ENCODE data around the gene DELE1.

DELE1 gene, protein sequence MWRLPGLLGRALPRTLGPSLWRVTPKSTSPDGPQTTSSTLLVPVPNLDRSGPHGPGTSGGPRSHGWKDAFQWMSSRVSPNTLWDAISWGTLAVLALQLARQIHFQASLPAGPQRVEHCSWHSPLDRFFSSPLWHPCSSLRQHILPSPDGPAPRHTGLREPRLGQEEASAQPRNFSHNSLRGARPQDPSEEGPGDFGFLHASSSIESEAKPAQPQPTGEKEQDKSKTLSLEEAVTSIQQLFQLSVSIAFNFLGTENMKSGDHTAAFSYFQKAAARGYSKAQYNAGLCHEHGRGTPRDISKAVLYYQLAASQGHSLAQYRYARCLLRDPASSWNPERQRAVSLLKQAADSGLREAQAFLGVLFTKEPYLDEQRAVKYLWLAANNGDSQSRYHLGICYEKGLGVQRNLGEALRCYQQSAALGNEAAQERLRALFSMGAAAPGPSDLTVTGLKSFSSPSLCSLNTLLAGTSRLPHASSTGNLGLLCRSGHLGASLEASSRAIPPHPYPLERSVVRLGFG

GRCh38 chr5:141923448-141924313 is at the start of gene DELE1:
TSS of gene DELE1 (plus strand) at chr5:141923871. CDS start at chr5:141923942, 71 bp downstream.
- peak; percentile 77 to 98 (median 92) for DNase-seq

DNA sequence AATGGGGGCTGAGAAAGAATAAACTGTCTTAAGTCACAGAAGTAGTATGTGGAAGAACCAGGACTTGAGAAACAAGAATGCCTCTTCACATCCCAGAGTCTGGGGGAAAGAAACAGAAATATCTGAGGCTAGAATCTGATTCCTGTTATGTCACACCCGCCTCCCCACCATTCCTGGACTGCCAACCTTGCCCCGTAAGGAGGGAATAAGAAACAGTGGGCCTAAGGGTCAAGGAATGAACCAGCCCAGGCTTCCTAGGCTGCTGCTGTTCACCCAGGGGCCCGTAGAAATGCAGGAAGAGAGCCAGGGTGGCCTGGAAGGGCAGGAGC is 49.8 kb upstream of the DELE1 start:
- no peak for DNase-seq

GRCh38 chr5:141874262-141874964 is 49.3 kb upstream of the DELE1 start:
- DNase-seq: no peak

DNA sequence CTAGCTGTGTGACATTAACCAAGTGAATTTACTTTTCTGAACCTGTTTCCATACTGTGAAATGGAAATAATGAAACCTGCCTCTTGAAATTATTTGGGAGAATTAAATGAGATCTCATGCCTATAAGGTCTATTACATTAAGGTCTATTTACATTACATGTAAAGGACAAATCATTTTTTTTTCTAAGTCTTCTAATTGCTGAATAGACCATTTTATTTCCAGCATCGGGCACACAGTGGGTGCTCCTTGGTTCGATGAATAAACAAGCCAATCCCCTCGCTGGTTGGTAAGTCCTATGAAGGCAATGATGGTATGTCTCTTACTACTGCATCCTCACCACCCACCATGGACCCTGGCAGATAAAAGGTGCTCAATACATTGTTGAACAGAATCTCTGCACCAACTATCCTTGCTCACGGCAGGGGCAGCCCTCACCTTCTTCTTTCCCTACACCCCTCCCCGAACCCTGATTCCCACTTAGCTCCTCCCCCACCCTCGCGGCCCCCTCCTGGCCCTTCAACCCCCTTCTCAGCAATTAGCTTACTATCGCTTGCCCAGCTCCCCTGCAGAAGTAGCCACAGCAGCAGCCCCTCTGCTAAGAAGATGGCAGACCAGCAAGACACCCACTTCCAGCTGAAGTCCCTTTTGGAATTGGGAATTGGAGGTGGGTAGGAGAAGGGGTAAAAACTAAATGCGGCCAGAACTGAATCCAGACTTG is 48.5 kb upstream of the DELE1 start:
- no peak for DNase-seq

- peak in 6 of 56 donors; percentile 20 to 65 (median 46) for DNase-seq
Observed at GRCh38 chr5:141875795-141876627, 47.7 kb upstream of the DELE1 start.

- peak in 2 of 56 donors; percentile 40 to 46 for DNase-seq
Observed at GRCh38 chr5:141876628-141877355, 46.9 kb upstream of the DELE1 start.

GRCh38 chr5:141877356-141878185 is 46.1 kb upstream of the DELE1 start:
- peak in 9 of 56 donors; percentile 28 to 67 (median 56) for DNase-seq

DNA sequence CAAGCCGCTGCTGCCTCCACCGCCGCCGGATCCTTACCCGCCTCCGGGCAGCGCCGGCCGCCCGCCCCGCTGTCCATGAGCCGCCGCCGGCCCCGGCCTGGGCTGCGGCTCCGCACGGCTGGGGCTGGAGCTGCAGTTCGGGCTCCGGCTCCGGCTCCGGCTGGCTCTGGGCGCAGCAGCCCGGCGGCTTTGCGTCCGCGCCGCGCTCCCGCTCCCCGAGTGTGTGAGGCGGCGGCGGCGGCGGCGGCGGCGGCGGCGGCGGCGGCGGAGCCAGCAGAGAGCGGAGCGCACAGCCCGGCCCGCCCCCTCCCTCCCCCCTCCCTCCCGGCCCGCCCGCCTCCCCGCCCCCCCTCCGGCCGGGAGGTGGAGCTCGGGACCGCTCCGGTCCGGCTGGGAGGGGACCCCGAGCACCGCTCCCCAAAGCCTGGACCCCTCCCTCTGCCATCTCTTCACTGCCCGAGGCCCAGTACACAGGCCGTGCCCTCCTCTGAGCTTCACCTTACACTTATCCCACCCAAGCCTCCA is 45.4 kb upstream of the DELE1 start, which contains the start of gene PCDH1:
PCDH1 (minus strand) TSS at position 225 of the 525 bp plus-strand sequence; CDS start at position 77, 148 bp downstream.
- DNase-seq: peak in 41 of 56 donors; percentile 33 to 86 (median 73)

GRCh38 chr5:141878711-141879425 is 44.8 kb upstream of the DELE1 start:
- DNase-seq: peak; percentile 69 to 99 (median 88)

DNA sequence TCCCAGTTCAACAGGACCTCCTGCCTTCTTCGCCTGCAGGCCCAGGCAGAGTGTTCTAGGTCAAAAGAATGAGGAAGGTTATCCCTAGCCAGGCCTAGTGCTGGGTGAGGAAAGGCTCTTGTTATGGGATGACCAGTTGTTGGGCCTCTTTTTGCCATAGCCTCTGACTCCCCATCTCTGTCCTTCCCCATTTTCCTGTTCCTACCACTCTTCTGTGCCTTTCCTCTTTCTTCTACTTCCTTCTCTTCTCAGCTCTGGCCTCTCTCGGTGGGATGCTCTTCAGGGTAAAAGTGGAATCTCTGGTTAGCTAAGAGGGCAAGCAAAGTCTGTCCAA is 44.3 kb upstream of the DELE1 start:
- no peak for DNase-seq

DNA sequence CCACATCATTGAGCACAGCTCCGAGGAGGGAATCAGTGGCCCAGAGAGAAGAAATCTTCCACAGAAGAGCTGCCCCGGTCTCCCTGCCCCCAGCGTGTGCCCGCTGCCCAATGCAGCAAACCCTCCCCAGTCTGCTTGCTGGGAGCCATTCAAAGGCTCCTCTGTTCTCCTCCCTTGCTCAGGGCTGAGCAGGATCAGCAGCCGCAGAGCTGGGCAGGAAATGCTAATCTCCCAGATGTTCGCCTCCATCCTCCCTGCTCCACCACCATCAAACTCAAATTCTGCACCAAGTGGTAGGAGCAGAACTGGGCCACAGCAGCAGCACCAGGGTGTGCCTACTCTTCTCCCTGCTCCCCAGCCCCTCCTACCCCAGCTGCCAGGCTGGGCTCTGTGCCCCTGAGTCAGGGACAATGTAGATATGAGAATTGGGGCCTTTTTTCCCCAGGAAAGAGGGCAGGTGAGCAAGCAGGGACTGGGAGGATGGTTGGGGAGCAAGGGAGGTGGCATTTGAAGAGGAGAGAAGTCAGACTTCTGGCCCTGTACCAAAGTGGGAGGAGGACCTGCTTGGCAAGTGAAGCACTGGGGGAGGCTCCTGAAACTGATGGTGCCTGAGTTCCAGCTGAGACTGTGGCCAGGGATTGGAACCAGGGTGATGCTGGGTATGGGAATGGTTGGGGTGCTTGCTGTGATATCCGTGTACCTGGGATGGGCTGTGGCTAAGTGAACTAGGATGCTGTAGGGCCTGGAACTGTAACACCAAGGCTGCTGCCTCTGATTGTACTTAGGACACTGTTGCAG is 43.5 kb upstream of the DELE1 start:
- DNase-seq: peak in 42 of 56 donors; percentile 36 to 85 (median 64)

DNA sequence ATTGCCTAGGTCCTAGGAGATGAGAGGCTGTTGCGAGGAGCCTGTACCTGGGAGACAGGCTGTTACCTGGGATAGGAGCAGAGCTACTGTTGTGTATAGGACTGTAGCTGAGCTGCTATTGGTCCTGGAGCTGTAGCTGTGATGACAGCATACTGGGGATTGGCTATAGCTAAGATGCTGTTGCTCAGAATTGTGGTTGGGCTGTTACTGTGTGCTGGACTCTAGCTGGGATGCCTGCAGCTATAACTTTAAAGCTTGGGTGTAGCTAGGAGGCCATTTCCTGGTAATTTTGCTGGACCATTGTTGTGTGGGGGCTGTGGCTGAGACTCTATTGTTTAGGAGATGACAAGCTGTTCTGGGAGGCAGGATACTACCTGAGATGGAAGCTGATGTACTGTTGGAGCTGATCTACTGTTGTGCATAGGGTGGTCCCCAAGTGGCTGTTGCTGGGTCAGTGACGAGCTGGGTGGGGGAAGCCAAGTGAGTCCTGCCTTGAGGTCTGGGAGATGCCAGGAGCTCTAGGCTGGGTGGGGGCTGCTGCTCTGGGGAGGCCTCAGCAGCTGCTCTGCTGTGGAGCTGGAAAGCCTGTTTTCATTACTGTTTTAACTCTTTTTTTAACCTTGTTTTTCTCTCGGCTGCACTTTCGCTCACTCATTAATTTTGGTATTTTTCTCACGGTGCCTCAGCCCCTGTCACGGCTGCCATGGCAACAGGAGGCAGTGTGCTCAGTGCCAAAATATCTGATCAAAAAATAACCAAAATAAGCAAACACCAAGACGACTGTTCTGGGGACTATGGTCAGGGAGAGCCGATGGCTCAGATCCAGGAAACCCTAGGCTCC is 42.5 kb upstream of the DELE1 start:
- DNase-seq: peak in 10 of 56 donors; percentile 26 to 73 (median 43)

DNA sequence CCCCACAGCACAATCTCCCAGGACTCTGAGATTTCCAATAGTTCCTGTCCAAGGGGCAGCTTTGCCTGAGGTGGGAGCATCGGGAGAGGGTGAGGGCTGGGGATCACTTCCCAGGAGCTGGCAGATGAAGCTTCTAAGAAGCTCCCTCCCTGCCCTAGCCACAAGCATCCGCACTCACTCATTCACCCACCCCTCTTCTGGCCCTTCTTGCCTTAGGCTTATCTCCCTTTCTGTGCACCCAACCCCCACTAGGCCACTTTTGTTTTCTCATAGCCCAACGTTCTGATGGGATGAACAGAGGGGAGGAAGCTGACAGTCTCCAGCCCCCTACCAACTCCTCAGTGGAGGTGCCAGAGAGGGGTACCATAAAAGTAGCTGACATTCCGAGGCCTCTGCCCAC is 41.8 kb upstream of the DELE1 start:
- DNase-seq: no peak

DNA sequence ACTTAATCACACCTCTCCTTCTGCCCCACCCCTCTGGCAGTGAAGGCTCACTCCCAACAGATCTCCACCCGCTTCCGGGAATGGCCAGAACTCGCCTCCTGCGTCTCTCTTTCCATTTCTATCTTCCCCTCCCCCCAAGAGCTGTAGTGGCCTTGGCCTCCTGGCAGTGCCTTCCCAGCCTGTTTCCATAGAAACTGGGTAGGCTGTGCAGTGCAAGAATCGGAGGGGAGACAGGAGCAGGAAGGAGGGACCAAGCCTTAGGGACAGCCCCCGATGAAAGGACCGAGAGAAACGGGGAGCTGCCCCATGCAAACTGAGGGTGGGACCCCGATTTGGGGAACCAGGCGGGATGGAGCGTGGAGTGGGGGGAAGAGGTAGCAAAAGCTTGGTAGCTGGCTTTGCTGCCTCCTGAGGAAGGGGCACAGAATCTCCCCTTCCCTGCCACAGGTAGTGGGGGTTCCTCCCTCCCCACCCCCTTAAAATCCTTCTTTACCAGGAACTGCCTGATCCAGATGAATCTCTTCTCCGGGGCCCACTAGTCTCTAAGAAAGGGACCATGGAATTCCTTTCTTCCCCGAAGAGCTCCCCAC is 41.0 kb upstream of the DELE1 start:
- DNase-seq: peak in 19 of 56 donors; percentile 27 to 56 (median 44)

All from amygdala (tissue), 56 donors.